Activated CD4-positive, alpha-beta T cell treated with anti-CD3 and anti-CD28 coated beads for 36 hours (primary cell): ENCODE results near the gene MED8. TPM values are rescaled to one million over a fixed set of nuclear protein-coding genes. Genes with fewer than 3 reads are reported as not detected.
"Not testable (repeated sequence)": the region's sequence is repeated elsewhere in the genome, so short reads cannot be mapped to it uniquely, and the experiment has no call there.

Experiments used
- ATAC-seq: fragments of 200-7000 bp; cut with Tn5 transposase; one replicate; pipeline ENCODE4 v1.10.0; 2021; ENCODE audit warnings: mild to moderate bottlenecking, moderate library complexity
- CTCF ChIA-PET: fragments of 350-600 bp; sonication (Branson Sonifier 250); formaldehyde crosslinking; loops from one replicate; lab custom pipeline; 2021; ENCODE audit warnings: antibody characterized with exemption; lab: Charles Lee
- POLR2A ChIA-PET: fragments of 350-600 bp; sonication (Branson Sonifier 250); formaldehyde crosslinking; loops from one replicate; lab custom pipeline; 2021; ENCODE audit warnings: antibody characterized with exemption, inconsistent platforms; lab: Charles Lee
- DNase-seq: peaks from one replicate; pipeline ENCODE4 v3.0.0-alpha.2; 2020
- H3K27ac Mint-ChIP-seq: one replicate; pipeline ENCODE4 v1.8.0; 2021; ENCODE audit warnings: mixed read lengths
- H3K27me3 Mint-ChIP-seq: one replicate; pipeline ENCODE4 v1.8.0; 2021; ENCODE audit warnings: mixed read lengths
- H3K36me3 Mint-ChIP-seq: one replicate; pipeline ENCODE4 v1.8.0; 2021; ENCODE audit warnings: low read depth, mixed read lengths
- H3K4me1 Mint-ChIP-seq: one replicate; pipeline ENCODE4 v1.8.0; 2021; ENCODE audit warnings: mixed read lengths
- H3K4me3 Mint-ChIP-seq: one replicate; pipeline ENCODE4 v1.8.0; 2021; ENCODE audit warnings: mild to moderate bottlenecking, moderate library complexity, mixed read lengths
- H3K9me3 Mint-ChIP-seq: one replicate; pipeline ENCODE4 v1.8.0; 2021; ENCODE audit warnings: low read depth, mixed read lengths
- intact Hi-C, 2 experiments: fragments of 100-400 bp; cut with DNase I in 1 of 2; cut with micrococcal nuclease in 1 of 2; formaldehyde crosslinking; loops; one replicate each; pipeline versions ENCODE4 v1.14.2 to v1.15.1; 2022 to 2024; cut with DNase I, micrococcal nuclease
- total RNA-seq, 2 experiments: library from RNA; stranded (reverse); gene quantifications; one replicate each; pipeline ENCODE4 v1.2.3, GENCODE V29; 2021

The MED8 gene
- total RNA-seq, 2 experiments from 2014 or later, result 32.3 to 36.6 TPM

GRCh38 chr1:43421396-43421795, 31.8 kb upstream of the MED8 start:
- no peaks in the 10 kb centered on the region for H3K9me3 Mint-ChIP-seq
- H3K36me3 Mint-ChIP-seq, result peaks cover 2% of the 10 kb centered on the region
- no peaks in the 10 kb centered on the region for H3K4me1 Mint-ChIP-seq
- intact Hi-C loops, result no loop called here
- ChIA-PET CTCF (interaction anchor here (1.5 kb wide), 1 partner anchor 194 kb away, joined by 5 read pairs; no protein-coding TSS in a partner anchor), POLR2A (no interaction called here)
- no peak for DNase-seq
- H3K27me3 Mint-ChIP-seq, result no peaks in the 10 kb centered on the region
- no peak for ATAC-seq
- no peak overlapping the region for H3K4me3 Mint-ChIP-seq
- H3K27ac Mint-ChIP-seq, result no peak overlapping the region

DNA sequence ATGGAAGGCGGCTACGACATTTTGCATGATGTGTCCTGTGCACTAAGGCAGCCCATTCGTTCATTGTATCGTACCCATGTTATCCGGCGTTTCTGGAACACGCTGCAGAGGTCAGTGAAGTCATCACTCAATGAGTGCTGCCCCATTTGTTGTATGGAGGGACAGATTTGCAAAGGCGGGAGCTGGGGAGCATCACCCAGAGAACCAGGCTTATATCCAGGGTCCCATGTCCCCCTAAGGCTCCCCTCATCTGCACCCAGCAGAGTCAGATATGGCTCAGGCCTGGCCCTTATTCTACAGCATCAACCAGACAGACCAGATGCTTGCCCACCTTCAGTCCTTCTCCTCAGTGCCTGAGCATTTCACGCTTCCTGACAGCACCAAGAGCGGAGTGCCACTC, 31.3 kb upstream of the MED8 start:
- Mint-ChIP-seq H3K27ac (no peak overlapping the region), H3K9me3 (no peaks in the 10 kb centered on the region), H3K27me3 (no peaks in the 10 kb centered on the region), H3K36me3 (peaks cover 2% of the 10 kb centered on the region), H3K4me3 (no peak overlapping the region), H3K4me1 (no peaks in the 10 kb centered on the region)
- ATAC-seq (no peak), DNase-seq (no peak)
- intact Hi-C loops, result no loop called here
- ChIA-PET POLR2A (no interaction called here), CTCF (interaction anchor here (1.5 kb wide), 1 partner anchor 194 kb away, joined by 5 read pairs; no protein-coding TSS in a partner anchor)

DNA sequence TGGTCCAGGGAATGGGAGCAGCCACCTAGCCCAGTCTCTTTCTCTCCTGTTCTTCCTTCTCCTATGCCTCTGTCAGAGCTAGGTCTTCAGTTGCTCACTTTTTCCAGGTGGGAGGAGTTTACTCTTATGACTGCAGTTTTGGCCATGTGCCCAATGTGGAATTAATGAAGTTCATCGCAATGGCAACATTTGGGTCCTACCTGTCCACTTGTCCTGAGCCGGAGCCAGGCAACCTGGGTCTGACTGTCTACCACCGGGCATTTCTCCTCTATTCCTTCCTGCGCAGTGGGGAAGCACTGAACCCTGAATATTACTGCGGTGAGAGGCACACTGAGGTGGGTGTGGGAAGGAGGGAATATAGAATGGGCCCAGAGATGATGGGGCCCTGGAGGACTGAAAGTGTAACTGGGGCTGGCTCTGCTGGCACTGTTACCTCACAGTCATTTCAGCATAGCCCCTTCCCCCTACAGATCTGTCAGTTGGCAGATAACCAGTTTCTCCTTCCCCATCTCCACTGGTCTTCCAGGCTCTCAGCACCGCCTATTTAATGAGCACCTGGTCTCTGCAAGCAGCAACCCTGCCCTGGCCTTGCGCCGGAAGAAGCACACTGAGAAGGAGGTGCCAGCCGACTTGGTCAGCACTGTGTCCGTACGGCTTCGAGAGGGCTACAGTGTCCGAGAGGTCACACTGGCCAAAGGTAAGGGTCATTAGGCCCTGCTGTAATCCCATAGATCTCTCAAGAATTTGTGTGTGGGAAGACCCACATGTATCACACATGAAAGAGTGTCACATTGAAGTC, 30.2 kb upstream of the MED8 start:
- Mint-ChIP-seq H3K27ac (peak overlapping the region; percentile 7), H3K4me1 (no peaks in the 10 kb centered on the region), H3K9me3 (no peaks in the 10 kb centered on the region), H3K4me3 (no peak overlapping the region), H3K27me3 (no peaks in the 10 kb centered on the region), H3K36me3 (no peaks in the 10 kb centered on the region)
- intact Hi-C loops, result no loop called here
- ChIA-PET CTCF (no interaction called here), POLR2A (no interaction called here)
- ATAC-seq, result no peak
- DNase-seq, result no peak

- POLR2A ChIA-PET, result no interaction called here
- ATAC-seq (no peak), DNase-seq (no peak)
- H3K27ac Mint-ChIP-seq, result no peak overlapping the region
- no peaks in the 10 kb centered on the region for H3K36me3 Mint-ChIP-seq
- no peaks in the 10 kb centered on the region for H3K27me3 Mint-ChIP-seq
- no peaks in the 10 kb centered on the region for H3K9me3 Mint-ChIP-seq
- CTCF ChIA-PET, result no interaction called here
- intact Hi-C loops, result no loop called here
- no peaks in the 10 kb centered on the region for H3K4me1 Mint-ChIP-seq
- H3K4me3 Mint-ChIP-seq, result no peak overlapping the region
Measured at GRCh38 chr1:43418858-43419257, 29.3 kb upstream of the MED8 start.

GRCh38 chr1:43415901-43416300, 26.3 kb upstream of the MED8 start:
- Mint-ChIP-seq H3K27me3 (no peaks in the 10 kb centered on the region), H3K27ac (no peak overlapping the region), H3K4me3 (no peak overlapping the region), H3K9me3 (no peaks in the 10 kb centered on the region), H3K4me1 (no peaks in the 10 kb centered on the region), H3K36me3 (no peaks in the 10 kb centered on the region)
- ChIA-PET POLR2A (no interaction called here), CTCF (interaction anchor here (3.3 kb wide), 1 partner anchor 188 kb away, joined by 60 read pairs; no protein-coding TSS in a partner anchor)
- intact Hi-C loops, result no loop called here
- ATAC-seq (no peak), DNase-seq (no peak)

DNA sequence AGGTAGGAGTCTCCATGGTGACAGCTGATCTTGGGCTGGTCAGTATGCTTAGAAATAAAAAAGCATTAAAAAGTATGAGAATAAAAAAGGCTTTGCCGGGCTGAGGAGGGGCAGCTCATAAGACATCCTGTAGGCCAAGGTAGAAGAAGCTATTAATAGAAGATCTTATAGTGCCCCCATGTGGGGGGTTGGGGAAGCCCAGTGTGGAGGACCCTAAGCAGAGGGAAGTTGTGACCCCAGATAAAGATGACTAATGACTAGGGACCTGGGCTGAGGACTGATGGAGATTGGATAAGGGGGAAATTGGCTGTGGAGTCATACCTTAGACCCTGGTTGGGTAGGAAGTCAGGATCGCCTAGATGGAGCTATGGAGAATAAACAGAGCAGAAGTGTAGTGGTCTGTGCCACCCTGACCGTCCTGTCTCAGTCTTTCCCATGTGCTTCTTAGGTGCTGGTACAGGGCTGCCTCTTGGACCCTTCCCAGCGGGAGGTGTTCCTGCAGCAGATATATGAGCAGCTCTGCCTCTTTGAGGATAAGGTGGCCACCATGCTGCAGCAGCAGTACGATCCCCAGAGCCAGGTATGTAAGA, 25.1 kb upstream of the MED8 start:
- intact Hi-C loops, result loop anchor here (1.0 kb wide), 2 partner anchors 176 to 187 kb away; no protein-coding TSS in a partner anchor

DNA sequence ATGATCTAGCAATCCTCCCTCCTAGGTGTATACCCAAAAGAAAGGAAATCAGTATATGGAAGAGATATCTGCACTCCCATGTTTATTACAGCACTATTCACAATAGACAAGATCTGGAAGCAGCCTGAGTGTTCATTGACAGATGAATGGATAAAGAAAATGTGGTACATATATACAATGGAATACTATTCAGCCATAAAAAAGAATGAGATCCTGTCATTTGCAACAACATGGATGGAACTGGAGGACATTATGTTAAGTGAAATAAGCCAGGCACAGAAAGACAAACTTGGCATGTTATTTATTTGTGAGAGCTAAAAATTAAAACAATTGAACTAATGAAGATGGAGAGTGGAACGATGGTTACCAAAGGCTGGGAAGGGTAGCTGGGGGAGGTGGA, 23.8 kb upstream of the MED8 start:
- H3K27me3 Mint-ChIP-seq, intact Hi-C loops, H3K9me3 Mint-ChIP-seq, H3K4me1 Mint-ChIP-seq, ATAC-seq, H3K4me3 Mint-ChIP-seq, DNase-seq, H3K27ac Mint-ChIP-seq: not testable (repeated sequence)
- H3K36me3 Mint-ChIP-seq, result peaks cover 13% of the 10 kb centered on the region
- ChIA-PET CTCF (interaction anchor here (0.7 to 3.3 kb wide), 6 partner anchors 22 to 365 kb away, joined by 3 to 60 read pairs (median 9); no protein-coding TSS in a partner anchor), POLR2A (interaction anchor here (0.6 kb wide), 1 partner anchor 423 kb away, joined by 3 read pairs; no protein-coding TSS in a partner anchor)

More for the DNA sequence above, 25.1 kb upstream of the MED8 start:
- ATAC-seq (peak; percentile 93), DNase-seq (peak; percentile 73)
- POLR2A ChIA-PET, result interaction anchor here (1.0 kb wide), 1 partner anchor 188 kb away, joined by 3 read pairs; no protein-coding TSS in a partner anchor
- CTCF ChIA-PET, result interaction anchor here (0.5 to 3.3 kb wide), 25 partner anchors 8 to 501 kb away, joined by 3 to 60 read pairs (median 4); partner anchors contain the start of genes CDC20, CFAP57, EBNA1BP2 and MED8
- Mint-ChIP-seq H3K36me3 (peaks cover 4% of the 10 kb centered on the region), H3K4me3 (no peak overlapping the region), H3K4me1 (no peaks in the 10 kb centered on the region), H3K27ac (no peak overlapping the region), H3K9me3 (no peaks in the 10 kb centered on the region), H3K27me3 (no peaks in the 10 kb centered on the region)

DNA sequence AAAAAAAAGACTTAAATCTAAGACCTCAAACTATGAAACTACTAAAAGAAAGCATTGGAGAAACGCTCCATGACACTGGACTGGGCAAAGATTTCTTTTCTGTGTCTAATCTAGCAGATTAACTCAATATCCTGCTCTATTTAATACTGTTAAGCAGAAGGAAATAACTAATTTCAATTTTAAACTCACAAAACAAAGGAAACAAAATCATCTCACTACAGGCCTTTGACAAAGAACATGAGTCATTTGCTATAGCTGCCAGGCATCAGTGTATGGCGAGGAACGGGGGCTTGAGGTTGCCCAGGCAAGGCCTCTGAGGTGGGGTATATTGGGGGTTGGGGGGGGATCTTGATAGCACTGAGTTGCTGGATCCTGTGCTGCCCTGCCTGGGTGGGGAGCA, 21.0 kb upstream of the MED8 start:
- Mint-ChIP-seq H3K9me3 (no peaks in the 10 kb centered on the region), H3K4me3 (no peak overlapping the region), H3K27me3 (no peaks in the 10 kb centered on the region), H3K27ac (no peak overlapping the region), H3K4me1 (no peaks in the 10 kb centered on the region), H3K36me3 (peaks cover 25% of the 10 kb centered on the region)
- ChIA-PET POLR2A (no interaction called here), CTCF (no interaction called here)
- DNase-seq (no peak), ATAC-seq (no peak)
- intact Hi-C loops, result no loop called here

DNA sequence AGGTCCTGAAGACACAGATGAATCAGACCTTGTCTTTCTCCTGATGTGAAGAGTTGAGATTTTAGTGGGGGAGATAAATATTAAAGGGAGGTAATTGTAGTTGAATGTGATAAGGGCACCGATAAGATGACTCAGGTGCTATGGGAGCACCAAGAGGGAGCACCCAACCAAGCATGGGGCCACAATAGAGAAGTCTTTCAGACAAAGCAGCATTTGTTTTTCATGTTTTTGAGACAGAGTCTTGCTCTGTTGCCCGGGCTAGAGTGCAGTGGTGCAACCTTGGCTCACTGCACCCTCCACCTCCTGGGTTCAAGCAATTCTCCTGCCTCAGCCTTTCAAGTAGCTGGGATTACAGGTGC, 16.3 kb upstream of the MED8 start:
- Mint-ChIP-seq H3K9me3 (no peaks in the 10 kb centered on the region), H3K27ac (no peak overlapping the region), H3K4me1 (peaks cover 2% of the 10 kb centered on the region), H3K36me3 (peaks cover 41% of the 10 kb centered on the region), H3K4me3 (no peak overlapping the region), H3K27me3 (no peaks in the 10 kb centered on the region)
- no peak for DNase-seq
- ChIA-PET CTCF (interaction anchor here (2.7 kb wide), 1 partner anchor 179 kb away, joined by 6 read pairs; no protein-coding TSS in a partner anchor), POLR2A (no interaction called here)
- ATAC-seq, result no peak
- intact Hi-C loops, result no loop called here

DNA sequence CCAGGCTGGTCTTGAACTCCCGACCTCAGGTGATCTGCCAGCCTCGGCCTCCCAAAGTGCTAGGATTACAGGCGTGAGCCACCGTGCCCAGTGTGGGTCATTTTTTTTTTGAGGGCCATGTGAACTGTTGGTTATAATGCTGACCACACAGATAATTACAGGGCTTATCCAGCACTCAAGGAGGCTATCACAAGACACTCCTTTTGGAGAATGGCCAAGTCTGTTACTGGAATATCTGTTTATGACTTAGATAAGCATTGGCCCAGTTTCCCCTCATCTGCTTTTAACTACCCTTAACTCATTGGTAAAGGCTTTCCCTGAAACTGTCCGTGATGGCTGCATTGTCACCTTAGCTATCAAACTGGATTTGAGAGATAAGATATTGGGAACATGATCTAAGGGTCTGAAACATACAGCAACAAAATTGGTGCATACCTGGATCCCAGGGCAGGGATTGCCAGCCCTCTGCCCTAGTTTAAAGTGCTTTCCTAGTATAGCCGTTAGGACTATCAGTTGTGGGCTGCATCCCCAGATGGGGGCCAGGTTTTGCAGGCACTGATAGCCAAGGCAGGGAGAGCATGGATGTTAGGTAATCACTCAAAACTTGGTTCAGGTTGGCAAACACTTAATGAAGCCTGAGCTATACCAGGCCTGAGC, 15.7 kb upstream of the MED8 start:
- H3K27ac Mint-ChIP-seq, result no peak overlapping the region
- H3K27me3 Mint-ChIP-seq, result no peaks in the 10 kb centered on the region
- peaks cover 2% of the 10 kb centered on the region for H3K4me1 Mint-ChIP-seq
- no peak overlapping the region for H3K4me3 Mint-ChIP-seq
- intact Hi-C loops, result no loop called here
- POLR2A ChIA-PET, result no interaction called here
- ATAC-seq (no peak), DNase-seq (no peak)
- CTCF ChIA-PET, result interaction anchor here (2.7 kb wide), 1 partner anchor 179 kb away, joined by 6 read pairs; no protein-coding TSS in a partner anchor
- no peaks in the 10 kb centered on the region for H3K9me3 Mint-ChIP-seq
- H3K36me3 Mint-ChIP-seq, result peaks cover 39% of the 10 kb centered on the region

GRCh38 chr1:43404353-43404752, 14.8 kb upstream of the MED8 start:
- peaks cover 4% of the 10 kb centered on the region for H3K4me1 Mint-ChIP-seq

More at GRCh38 chr1:43404353-43404752, 14.8 kb upstream of the MED8 start:
- no peaks in the 10 kb centered on the region for H3K9me3 Mint-ChIP-seq
- intact Hi-C loops, result no loop called here
- H3K27me3 Mint-ChIP-seq, result no peaks in the 10 kb centered on the region
- peaks cover 36% of the 10 kb centered on the region for H3K36me3 Mint-ChIP-seq
- no peak for ATAC-seq
- no peak for DNase-seq
- H3K27ac Mint-ChIP-seq, result no peak overlapping the region
- ChIA-PET POLR2A (no interaction called here), CTCF (no interaction called here)
- no peak overlapping the region for H3K4me3 Mint-ChIP-seq
